ENCODE results near the gene REXO1. TPM values are rescaled to one million over a fixed set of nuclear protein-coding genes. Genes with fewer than 3 reads are reported as not detected.

Gene REXO1
- total RNA-seq, 1 experiment from 2014 or later = 56.8 TPM

GRCh38 chr19:1845125-1845515 lies 3.2 kb downstream of the REXO1 start:
- H3K18ac ChIP-seq (ENCODE audit: insufficient read length, low read depth, low read length) = no peak overlapping the region
- no peak for DNase-seq
- no peak overlapping the region for H4K91ac ChIP-seq (ENCODE audit: insufficient read length, low read depth, low read length)
- H3K4me2 ChIP-seq (ENCODE audit: insufficient read depth, insufficient read length, low read length) = no peak overlapping the region
- H3T11ph ChIP-seq (ENCODE audit: low read length) = no peak overlapping the region
- peaks cover 12% of the 10 kb centered on the region for H3K79me1 ChIP-seq (ENCODE audit: insufficient read depth, low read depth, low read length, poor library complexity, severe bottlenecking)
- H3K23ac ChIP-seq (ENCODE audit: insufficient read length, low read depth, low read length) = no peak overlapping the region
- no peak overlapping the region for H3K14ac ChIP-seq (ENCODE audit: insufficient read depth, low read length)
- Mint-ChIP-seq H3K9me3 (no peaks in the 10 kb centered on the region), H3K27me3 (ENCODE audit: low read depth) (no peaks in the 10 kb centered on the region), H3K36me3 (ENCODE audit: insufficient read depth in 1 of 3, low read depth in 3 of 3) (peaks cover 0 to 6% (median 0%) of the 10 kb centered on the region in 3 experiments; a peak in 3 of 7 replicates), H3K27ac (no peak overlapping the region), H3K4me1 (peaks cover 11 to 22% of the 10 kb centered on the region in 2 experiments), H3K4me3 (no peak overlapping the region)
- H3K4me1 ChIP-seq (ENCODE audit: insufficient read depth, low read length) = no peaks in the 10 kb centered on the region
- no peak overlapping the region for H3K56ac ChIP-seq (ENCODE audit: insufficient read length, low read depth, low read length)
- H3K27ac ChIP-seq (ENCODE audit: insufficient read length, low read depth, low read length) = no peak overlapping the region
- no peak overlapping the region for H4K8ac ChIP-seq (replicated peaks; ENCODE audit: insufficient read length, low read depth, low read length)
- no peak overlapping the region for H3K4ac ChIP-seq (ENCODE audit: low read depth, low read length)
- peaks cover 7% of the 10 kb centered on the region for H3K23me2 ChIP-seq (ENCODE audit: insufficient read length, low read depth, low read length, poor library complexity, severe bottlenecking)
- H2BK20ac ChIP-seq (ENCODE audit: low read depth, low read length, poor library complexity, severe bottlenecking) = no peak overlapping the region
- no peak for TF ChIP-seq CTCF (conservative IDR thresholded peaks at IDR 0.05)
- H4K20me1 ChIP-seq (ENCODE audit: control insufficient read depth, insufficient read depth, insufficient read length) = peaks cover 5% of the 10 kb centered on the region
- no peaks in the 10 kb centered on the region for H3K27me3 ChIP-seq (ENCODE audit: insufficient read depth, low read length)
- no peak overlapping the region for H2BK12ac ChIP-seq (ENCODE audit: insufficient read length, low read depth, low read length)
- H2BK5ac ChIP-seq (ENCODE audit: insufficient read length, low read length) = no peak overlapping the region
- no peak overlapping the region for H2AK5ac ChIP-seq (ENCODE audit: insufficient read length, low read length)
- H2AFZ ChIP-seq (ENCODE audit: low read length) = no peak overlapping the region
- H2BK15ac ChIP-seq (ENCODE audit: low read depth, low read length) = no peak overlapping the region
- H3K9ac ChIP-seq (ENCODE audit: extremely low read depth, insufficient read length, low read length) = no peak overlapping the region
- no peak overlapping the region for H4K5ac ChIP-seq (ENCODE audit: insufficient read length, low read depth, low read length)
- no peak overlapping the region for H2BK120ac ChIP-seq (ENCODE audit: low read depth, low read length, poor library complexity, severe bottlenecking)
- H3K79me2 ChIP-seq (ENCODE audit: insufficient read depth, low read length) = peaks cover 28% of the 10 kb centered on the region; the same call in 1 of the 2 replicates
- H3K9me3 ChIP-seq (ENCODE audit: control insufficient read depth, low read depth, low read length) = no peaks in the 10 kb centered on the region
- WGBS (ENCODE audit: extremely low coverage, insufficient read length, low lambda C conversion rate) = no CpG with 5 or more reads among the region's 16 CpGs
